Measurements from ENCODE around the gene KRTAP10-10. TPM values are rescaled to one million over a fixed set of nuclear protein-coding genes. Genes with fewer than 3 reads are reported as not detected.
"Not testable (repeated sequence)": the region's sequence is repeated elsewhere in the genome, so short reads cannot be mapped to it uniquely, and the experiment has no call there.

The KRTAP10-10 gene
- total and polyA plus RNA-seq, 7 donors: not detected

DNA sequence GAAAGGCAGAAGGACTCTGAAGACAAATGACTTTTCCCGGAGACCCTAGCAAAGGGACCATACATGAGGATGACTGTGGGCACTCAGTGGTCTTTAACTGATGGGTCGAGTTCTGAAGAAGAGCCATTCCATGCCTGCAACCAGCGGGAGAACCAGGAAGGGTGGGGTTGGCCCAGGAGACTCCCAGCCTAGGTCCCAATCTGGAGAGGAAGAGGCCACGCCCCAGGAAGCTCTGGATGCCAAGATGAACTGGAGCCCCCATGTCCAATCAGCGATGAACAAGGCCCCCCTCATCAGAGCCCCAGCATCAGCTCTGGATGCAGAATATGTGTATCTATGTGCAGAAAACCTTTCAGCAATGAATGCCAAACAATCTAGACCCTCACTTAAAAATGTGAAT, 3.6 kb downstream of the KRTAP10-10 start:
- intact Hi-C loops (cut with DNase I): no loop called here
- peaks cover 3% of the 10 kb centered on the region for H3K9me3 ChIP-seq
- H3K27me3 ChIP-seq (ENCODE audit: insufficient read depth in 3 of 3, low read length in 2 of 3): peaks cover 0 to 33% (median 16%) of the 10 kb centered on the region in 3 donors
- no peaks in the 10 kb centered on the region for H3K4me1 ChIP-seq
- no peak overlapping the region for H3K4me3 ChIP-seq
- TF ChIP-seq, protein P1, sequence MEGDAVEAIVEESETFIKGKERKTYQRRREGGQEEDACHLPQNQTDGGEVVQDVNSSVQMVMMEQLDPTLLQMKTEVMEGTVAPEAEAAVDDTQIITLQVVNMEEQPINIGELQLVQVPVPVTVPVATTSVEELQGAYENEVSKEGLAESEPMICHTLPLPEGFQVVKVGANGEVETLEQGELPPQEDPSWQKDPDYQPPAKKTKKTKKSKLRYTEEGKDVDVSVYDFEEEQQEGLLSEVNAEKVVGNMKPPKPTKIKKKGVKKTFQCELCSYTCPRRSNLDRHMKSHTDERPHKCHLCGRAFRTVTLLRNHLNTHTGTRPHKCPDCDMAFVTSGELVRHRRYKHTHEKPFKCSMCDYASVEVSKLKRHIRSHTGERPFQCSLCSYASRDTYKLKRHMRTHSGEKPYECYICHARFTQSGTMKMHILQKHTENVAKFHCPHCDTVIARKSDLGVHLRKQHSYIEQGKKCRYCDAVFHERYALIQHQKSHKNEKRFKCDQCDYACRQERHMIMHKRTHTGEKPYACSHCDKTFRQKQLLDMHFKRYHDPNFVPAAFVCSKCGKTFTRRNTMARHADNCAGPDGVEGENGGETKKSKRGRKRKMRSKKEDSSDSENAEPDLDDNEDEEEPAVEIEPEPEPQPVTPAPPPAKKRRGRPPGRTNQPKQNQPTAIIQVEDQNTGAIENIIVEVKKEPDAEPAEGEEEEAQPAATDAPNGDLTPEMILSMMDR (IDR thresholded peaks at IDR 0.05): no peak
- ATAC-seq: no peak
- 79 to 84% (median 82%) methylated on average over 5 of the region's 5 CpGs for WGBS, 3 donors
- no peak overlapping the region for H3K27ac ChIP-seq
- no peak for DNase-seq
- H3K36me3 ChIP-seq (ENCODE audit: insufficient read depth in 1 of 2, low read depth in 1 of 2): no peaks in the 10 kb centered on the region

DNA sequence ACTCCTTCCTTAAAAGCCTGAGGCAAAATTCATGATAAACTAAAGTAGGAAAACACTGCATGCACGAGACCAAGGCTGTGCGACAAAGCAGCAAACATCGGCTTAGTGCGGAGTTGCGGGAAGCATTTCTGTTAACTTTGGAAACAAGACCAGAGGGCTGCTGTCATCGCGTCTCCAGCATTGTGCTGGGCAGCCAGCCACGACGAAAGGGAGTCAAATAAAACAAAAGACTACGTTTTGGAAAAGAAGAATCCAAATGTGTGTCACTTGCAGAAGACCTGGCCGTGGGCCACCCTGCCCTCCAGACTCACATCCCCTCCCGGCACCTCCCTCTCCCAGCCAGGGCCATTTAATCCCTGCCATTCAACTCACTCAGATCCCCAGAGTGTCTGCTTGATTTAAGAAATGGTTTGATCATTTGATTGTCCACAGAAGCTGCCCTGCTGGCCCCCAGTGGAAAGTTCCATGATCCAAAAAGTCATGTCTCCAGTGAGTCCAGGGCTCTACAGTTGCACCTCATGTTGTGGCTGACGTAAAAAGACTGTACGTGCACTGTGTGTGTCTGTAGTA, 6.7 kb downstream of the KRTAP10-10 start:
- no peak overlapping the region for H3K27ac ChIP-seq
- ATAC-seq (no peak), DNase-seq (no peak)
- peaks cover 0 to 44% (median 15%) of the 10 kb centered on the region in 3 donors for H3K27me3 ChIP-seq (ENCODE audit: insufficient read depth in 3 of 3, low read length in 2 of 3)
- intact Hi-C loops (cut with DNase I): no loop called here
- H3K36me3 ChIP-seq (ENCODE audit: insufficient read depth in 1 of 2, low read depth in 1 of 2): no peaks in the 10 kb centered on the region
- 43 to 70% (median 63%) methylated on average over 14 of the region's 14 CpGs for WGBS, 3 donors
- H3K9me3 ChIP-seq: peaks cover 3% of the 10 kb centered on the region
- no peak overlapping the region for H3K4me3 ChIP-seq
- TF ChIP-seq, protein P1 (IDR thresholded peaks at IDR 0.05): no peak
- H3K4me1 ChIP-seq: no peaks in the 10 kb centered on the region

DNA sequence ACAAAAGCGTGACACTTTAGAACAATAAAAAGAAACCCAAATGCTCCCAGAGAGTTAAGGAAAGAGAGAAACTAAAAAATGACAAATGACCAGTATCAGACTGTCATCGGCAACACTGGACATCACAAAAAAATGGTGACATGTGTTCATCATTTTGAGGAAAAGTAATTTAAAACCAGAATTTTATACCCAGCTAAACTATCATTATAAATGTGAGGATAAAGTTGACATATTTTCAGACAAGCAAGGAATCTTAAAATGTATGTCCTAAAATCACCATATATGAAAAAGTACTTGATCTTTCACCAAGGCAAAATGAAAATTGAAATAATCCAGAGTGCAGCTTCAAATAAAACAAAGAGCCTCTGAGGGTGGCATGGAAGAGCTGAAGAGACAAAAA, 7.7 kb downstream of the KRTAP10-10 start:
- intact Hi-C loops (cut with DNase I): no loop called here
- 47 to 48% (median 48%) methylated on average over 2 of the region's 2 CpGs for WGBS, 3 donors
- no peak for ATAC-seq

DNA sequence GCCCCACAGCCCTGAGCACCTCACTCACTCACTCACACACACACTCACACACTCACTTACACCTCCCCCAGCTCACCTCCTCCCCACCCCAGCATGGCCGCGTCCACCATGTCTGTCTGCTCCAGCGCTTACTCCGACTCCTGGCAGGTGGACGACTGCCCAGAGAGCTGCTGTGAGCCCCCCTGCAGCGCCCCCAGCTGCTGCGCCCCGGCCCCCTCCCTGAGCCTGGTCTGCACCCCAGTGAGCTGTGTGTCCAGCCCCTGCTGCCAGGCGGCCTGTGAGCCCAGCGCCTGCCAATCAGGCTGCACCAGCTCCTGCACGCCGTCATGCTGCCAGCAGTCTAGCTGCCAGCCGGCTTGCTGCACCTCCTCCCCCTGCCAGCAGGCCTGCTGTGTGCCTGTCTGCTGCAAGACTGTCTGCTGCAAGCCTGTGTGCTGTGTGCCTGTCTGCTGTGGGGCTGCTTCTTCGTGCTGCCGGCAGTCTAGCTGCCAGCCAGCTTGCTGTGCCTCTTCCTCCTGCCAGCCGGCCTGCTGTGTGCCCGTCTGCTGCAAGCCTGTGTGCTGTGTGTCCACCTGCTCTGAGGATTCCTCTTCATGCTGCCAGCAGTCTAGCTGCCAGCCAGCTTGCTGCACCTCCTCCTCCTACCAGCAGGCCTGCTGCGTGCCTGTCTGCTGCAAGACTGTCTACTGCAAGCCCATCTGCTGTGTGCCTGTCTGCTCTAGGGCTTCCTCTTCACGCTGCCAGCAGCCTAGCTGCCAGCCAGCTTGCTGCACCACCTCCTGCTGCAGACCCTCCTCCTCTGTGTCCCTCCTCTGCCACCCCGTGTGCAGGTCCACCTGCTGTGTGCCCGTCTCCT, 9.4 kb downstream of the KRTAP10-10 start, which contains the start of gene KRTAP10-11:
Gene KRTAP10-11 (plus strand): TSS at position 49 of the 856 bp plus-strand sequence. CDS start 45 bp downstream, at position 94.
- ATAC-seq; H3K9me3 ChIP-seq; H3K4me3 ChIP-seq; H3K4me1 ChIP-seq; intact Hi-C loops (cut with DNase I); DNase-seq; H3K27ac ChIP-seq; H3K36me3 ChIP-seq (ENCODE audit: insufficient read depth in 1 of 2, low read depth in 1 of 2): not testable (repeated sequence)
- WGBS, 3 donors: 35 to 44% (median 38%) methylated on average over 21 of the region's 21 CpGs
- H3K27me3 ChIP-seq (ENCODE audit: insufficient read depth in 3 of 3, low read length in 2 of 3): peaks cover 0 to 43% (median 6%) of the 10 kb centered on the region in 3 donors

More for the DNA sequence above, 7.7 kb downstream of the KRTAP10-10 start:
- TF ChIP-seq, protein P1 (IDR thresholded peaks at IDR 0.05): no peak
- Histone ChIP-seq H3K27me3 (ENCODE audit: insufficient read depth in 3 of 3, low read length in 2 of 3) (peaks cover 0 to 42% (median 14%) of the 10 kb centered on the region in 3 donors), H3K27ac (no peak overlapping the region), H3K36me3 (ENCODE audit: insufficient read depth in 1 of 2, low read depth in 1 of 2) (no peaks in the 10 kb centered on the region), H3K4me1 (no peaks in the 10 kb centered on the region), H3K9me3 (peaks cover 3% of the 10 kb centered on the region), H3K4me3 (no peak overlapping the region)
- DNase-seq: no peak

DNA sequence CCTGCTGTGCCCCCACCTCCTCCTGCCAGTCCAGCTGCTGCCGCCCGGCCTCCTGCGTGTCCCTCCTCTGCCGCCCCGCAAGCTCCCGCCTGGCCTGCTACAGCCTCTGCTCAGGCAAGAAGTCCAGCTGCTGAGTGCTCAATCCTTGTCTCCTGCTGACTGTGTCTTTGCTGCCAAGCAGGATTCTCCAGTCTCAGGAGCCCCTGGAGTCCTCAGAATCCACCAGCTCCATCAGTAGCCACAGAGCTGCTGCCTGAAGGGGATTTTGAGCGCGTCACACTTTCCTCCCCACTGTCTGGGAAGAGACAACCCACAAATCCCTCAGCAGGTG, 10.0 kb downstream of the KRTAP10-10 start:
- Histone ChIP-seq H3K36me3 (ENCODE audit: insufficient read depth in 1 of 2, low read depth in 1 of 2) (no peaks in the 10 kb centered on the region), H3K9me3 (peaks cover 3% of the 10 kb centered on the region), H3K27ac (no peak overlapping the region), H3K4me3 (no peak overlapping the region), H3K27me3 (ENCODE audit: insufficient read depth in 3 of 3, low read length in 2 of 3) (peaks cover 0 to 43% (median 6%) of the 10 kb centered on the region in 3 donors), H3K4me1 (no peaks in the 10 kb centered on the region)
- TF ChIP-seq, protein P1 (IDR thresholded peaks at IDR 0.05): no peak
- 15 to 26% (median 18%) methylated on average over 8 of the region's 8 CpGs for WGBS, 3 donors
- intact Hi-C loops (cut with DNase I): no loop called here
- no peak for ATAC-seq
- no peak for DNase-seq
